ENCODE measurements around the gene MIR17HG.
"Not testable (repeated sequence)": the region's sequence is repeated elsewhere in the genome, so short reads cannot be mapped to it uniquely, and the experiment has no call there.

The MIR17HG gene

GRCh38 chr13:91347996-91348905 is 764 bp downstream of the MIR17HG start:
- peak; percentile 53 to 67 for DNase-seq

DNA sequence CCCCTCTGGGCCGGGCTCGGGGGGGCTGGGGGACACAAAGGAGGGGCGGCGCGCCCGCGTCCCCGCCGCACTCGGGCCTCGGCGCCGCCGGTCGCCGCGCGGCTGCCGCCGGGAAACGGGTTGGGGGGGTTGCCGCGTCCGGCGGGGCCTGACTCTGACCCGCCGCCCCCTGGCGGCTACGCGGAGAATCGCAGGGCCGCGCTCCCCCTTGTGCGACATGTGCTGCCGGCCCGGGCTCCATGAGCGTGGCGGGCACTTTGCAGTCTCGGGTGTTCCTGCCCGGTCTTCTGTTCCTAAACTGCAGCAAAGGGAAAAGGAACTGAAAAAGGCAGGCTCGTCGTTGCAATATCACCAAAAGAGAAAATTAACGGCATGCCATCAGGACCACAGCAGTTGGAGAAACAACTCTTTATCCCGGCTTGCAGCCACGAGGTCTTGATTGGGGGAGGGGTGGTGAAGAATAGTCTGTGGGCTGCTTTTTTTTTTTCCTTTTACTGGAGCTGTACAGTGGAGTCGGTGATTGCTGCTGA is 1.5 kb downstream of the MIR17HG start:
- peak; percentile 93 to 94 for DNase-seq

DNA sequence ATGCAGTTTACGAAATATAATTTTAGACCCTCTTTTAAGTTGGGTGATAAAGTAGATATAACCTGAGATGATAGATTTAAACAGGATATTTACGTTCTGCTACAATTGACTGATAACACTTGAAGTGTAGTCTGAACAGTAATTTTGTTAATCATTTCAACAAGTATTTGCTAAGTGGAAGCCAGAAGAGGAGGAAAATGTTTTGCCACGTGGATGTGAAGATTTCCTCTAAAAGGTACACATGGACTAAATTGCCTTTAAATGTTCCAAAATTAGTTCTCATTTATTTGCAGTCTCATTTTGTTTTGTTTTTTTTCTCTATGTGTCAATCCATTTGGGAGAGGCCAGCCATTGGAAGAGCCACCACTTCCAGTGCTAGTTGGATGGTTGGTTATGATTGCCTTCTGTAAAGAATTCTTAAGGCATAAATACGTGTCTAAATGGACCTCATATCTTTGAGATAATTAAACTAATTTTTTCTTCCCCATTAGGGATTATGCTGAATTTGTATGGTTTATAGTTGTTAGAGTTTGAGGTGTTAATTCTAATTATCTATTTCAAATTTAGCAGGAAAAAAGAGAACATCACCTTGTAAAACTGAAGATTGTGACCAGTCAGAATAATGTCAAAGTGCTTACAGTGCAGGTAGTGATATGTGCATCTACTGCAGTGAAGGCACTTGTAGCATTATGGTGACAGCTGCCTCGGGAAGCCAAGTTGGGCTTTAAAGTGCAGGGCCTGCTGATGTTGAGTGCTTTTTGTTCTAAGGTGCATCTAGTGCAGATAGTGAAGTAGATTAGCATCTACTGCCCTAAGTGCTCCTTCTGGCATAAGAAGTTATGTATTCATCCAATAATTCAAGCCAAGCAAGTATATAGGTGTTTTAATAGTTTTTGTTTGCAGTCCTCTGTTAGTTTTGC is 2.8 kb downstream of the MIR17HG start:
- no peak for DNase-seq

DNA sequence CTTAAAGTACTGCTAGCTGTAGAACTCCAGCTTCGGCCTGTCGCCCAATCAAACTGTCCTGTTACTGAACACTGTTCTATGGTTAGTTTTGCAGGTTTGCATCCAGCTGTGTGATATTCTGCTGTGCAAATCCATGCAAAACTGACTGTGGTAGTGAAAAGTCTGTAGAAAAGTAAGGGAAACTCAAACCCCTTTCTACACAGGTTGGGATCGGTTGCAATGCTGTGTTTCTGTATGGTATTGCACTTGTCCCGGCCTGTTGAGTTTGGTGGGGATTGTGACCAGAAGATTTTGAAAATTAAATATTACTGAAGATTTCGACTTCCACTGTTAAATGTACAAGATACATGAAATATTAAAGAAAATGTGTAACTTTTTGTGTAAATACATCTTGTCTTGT is 3.6 kb downstream of the MIR17HG start:
- no peak for DNase-seq

- no peak for DNase-seq
Measured at GRCh38 chr13:91351980-91352379, 4.5 kb downstream of the MIR17HG start.

GRCh38 chr13:91352891-91353290 is 5.4 kb downstream of the MIR17HG start:
- not testable (repeated sequence) for DNase-seq

GRCh38 chr13:91353494-91353893 is 6.0 kb downstream of the MIR17HG start:
- no peak for DNase-seq

GRCh38 chr13:91355099-91355825 is 7.8 kb downstream of the MIR17HG start:
- no peak for DNase-seq

DNA sequence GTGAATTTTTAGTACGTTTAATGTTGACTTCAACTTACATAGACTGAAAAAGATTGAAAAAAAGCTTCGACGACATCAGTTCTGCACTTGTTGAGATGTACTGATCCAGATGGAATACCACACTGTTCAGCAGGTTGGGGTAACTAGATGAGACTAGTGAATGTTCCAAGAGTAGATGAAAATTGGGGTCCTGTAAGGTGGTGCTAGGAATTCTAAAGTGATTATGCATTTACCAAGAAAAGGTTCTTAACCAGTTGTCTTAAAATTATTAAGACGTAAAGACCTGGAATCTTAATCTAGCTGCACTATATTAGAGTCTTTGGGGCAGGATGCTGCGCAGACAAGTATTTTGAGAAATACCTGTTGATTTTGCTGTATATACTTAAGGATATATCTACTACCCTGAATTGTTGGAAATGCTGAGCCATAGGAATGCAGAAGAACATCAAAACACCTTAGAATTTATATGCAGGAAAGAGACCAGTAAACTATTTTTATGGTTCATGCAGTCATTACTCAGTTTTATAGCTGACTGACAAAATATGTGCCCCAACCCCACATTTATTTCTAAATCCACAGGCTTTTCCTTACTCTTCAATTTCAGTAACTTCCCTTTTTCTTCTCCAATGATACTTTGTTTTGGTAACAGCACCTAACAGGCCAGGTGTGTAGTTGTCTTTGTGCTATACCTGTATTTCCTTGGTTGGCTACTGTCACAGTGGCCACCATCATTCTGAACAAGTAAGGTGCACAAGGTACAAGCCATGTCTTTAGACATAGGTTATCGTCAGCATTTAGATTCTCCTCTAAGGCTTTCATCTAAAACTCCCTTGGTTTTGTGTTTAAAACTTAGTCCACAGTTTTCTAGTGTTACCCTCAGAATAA is 8.6 kb downstream of the MIR17HG start:
- DNase-seq: no peak

DNA sequence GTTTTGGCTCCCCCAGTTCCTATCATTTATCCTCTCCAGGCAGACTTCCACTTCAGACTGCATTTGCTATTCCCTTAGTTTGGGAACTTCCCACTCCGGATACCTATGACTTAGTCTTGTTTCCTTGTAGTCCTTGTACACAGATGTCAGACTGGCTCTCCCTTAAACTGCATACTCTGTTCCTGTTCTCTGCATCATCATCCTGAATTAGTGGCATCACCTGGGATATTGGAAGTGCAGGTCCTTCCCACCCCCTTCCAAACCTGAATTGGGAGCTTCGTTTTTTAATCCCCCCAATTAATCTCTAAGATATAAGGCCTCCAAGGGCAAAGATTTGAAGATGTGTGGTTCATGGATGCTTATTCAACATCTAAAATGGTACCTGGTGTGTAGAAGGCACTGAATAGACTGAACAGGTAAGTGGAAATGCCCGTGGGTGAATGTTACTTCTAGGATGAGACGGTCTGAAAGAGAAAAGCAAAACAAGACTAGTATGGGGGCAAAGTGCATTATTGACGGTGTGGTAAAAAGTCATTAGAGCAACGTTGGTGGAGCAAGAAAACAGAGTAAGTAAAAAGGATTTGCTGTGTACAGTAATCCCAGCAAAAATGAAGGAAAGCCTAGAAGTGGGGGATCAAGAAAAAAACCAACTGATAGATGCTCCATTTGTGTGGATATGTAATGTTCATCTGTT is 9.6 kb downstream of the MIR17HG start:
- no peak for DNase-seq

GRCh38 chr13:91357613-91358386 is 10.3 kb downstream of the MIR17HG start:
- no peak for DNase-seq

GRCh38 chr13:91358387-91358782 is 10.9 kb downstream of the MIR17HG start:
- no peak for DNase-seq

GRCh38 chr13:91359111-91359510 is 11.6 kb downstream of the MIR17HG start:
- no peak for DNase-seq

- no peak for DNase-seq
Measured at GRCh38 chr13:91359631-91360030, 12.1 kb downstream of the MIR17HG start.

DNA sequence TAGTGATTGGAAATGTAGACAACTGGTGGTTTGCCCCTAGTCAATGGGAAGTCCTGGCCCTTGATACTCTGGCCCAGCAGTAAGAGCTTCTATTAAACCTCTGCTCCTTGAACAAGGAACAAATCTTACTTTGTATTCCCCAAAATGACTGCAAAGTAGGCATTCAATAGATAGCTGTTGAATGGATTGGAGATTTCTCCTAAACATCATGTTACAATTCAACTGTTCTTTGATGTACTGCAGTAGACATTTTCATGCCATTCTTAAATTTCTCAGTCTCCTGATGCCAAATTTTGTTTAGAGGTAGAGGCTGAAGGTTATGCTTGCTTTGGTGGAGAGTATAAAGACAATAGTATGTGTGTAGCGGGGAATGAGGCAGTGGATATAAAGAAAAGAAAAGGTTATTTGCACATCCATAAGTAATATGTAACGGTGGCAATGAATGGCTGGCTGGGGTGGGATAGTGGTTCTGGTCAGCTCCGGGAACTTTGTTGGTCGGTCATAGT is 12.8 kb downstream of the MIR17HG start:
- DNase-seq: no peak

DNA sequence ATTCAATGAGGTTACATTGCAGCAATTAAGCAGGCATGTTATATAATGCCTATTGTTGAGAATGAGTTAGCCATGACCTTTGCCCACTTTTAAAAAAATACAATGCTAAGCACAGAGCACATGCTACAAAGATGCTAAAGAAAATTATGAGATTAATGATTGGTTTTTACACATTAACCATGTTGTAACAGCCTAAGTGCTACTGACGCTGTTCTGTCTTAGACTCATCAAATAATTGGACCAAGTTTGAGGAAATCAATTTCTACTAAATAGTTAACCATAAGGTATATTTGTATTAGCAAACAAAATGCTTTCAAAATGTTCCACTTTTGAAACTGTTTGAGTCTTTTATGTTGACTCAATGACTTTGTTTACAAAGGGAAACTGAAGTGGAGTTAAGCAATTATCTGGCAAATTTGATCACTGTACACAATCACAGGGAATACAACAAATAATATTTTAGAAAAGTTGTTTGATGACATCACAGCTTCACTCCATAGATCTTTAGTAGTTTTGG is 14.3 kb downstream of the MIR17HG start:
- no peak for DNase-seq

- no peak for DNase-seq
Measured at GRCh38 chr13:91362908-91363307, 15.4 kb downstream of the MIR17HG start.

DNA sequence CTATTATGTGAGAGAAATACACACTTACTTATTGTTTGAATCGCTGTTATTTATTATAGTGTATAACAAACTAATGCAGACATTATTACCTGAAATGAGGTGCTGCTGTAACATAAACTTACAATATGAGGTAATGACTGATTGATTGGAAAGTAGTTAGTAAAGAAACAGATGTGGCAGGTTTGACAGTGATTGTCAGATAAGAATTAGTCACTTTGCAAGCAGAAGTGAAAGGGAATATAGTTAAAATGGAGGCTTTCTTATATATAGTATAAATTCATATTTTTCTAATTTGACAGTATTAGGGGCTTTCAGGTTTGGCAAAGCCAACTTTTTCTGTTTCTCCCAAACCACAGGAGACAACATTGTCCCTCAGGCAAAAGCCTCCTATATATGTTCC is 20.6 kb downstream of the MIR17HG start:
- no peak for DNase-seq

- no peak for DNase-seq
Measured at GRCh38 chr13:91368676-91369440, 21.4 kb downstream of the MIR17HG start.

Data from inflammatory macrophage (primary cell).